ENCODE measurements around the gene NDUFAF8.

The NDUFAF8 gene

GRCh38 chr17:81253358-81254131, 14.4 kb downstream of the NDUFAF8 start:
- no peak for FAIRE-seq

- no peak for FAIRE-seq
These were observed 16.0 kb downstream of the NDUFAF8 start for GRCh38 chr17:81254955-81255717.

DNA sequence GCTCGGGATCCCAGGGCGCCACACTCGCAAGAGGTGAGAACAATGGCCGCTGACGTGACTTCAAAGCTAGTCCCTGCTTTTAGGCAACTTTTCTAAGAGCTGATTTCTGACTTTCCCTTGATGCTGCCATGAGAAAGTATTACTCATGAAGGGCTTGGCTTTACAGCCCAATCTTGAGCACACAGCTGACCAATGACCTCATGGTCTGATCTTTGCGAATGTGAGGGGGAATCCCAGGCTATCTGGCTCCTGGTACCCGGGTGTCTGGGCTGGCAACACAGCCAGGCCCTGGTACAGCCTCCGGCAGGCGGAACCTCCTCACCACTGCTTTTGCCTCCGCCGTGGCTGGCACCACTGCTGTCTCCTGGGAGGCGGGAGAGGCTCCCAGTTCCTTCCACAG, 17.5 kb downstream of the NDUFAF8 start:
- FAIRE-seq, result no peak

DNA sequence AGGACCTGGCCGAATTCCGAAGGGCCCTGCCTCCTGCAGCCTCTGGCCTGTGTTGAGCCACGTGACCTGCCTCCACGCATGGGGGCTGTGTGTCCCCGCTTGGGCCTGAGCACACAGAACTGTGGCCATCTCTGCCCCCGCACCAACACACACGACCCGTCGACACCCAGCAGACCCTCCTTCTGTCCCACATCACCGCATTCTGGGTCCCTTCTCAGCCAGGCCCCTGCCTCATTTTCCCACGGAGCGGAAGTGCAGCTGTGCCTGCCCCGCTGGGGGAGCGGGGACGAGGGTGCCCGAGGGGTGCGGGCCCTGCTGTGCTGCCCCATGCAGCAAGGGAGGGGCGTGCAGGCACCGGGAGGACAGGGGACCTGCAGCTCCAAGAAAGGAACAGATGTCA, 18.4 kb downstream of the NDUFAF8 start:
- no peak for FAIRE-seq

DNA sequence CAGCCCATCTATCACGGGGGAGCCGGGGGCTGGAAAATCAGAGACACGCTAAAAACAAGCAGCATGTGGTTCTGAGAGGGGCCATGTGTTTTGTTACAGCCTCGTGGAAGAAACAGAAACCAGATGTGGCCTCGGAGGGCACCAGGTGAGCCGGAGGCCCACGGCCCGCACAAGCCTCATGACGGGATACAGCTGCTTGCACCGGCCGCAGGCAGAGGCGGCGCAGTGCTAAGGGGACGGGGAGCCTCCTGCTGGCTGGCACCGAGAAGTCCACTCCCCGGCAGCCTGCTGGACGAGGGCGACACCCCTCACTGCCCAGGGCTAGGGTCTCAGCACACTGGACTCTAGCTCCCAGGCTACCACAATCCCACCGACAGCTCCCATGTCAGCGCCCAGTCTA, 19.2 kb downstream of the NDUFAF8 start:
- no peak for FAIRE-seq

- FAIRE-seq, result no peak
These were observed 20.0 kb downstream of the NDUFAF8 start for GRCh38 chr17:81259058-81259605.

GRCh38 chr17:81260171-81260570, 21.1 kb downstream of the NDUFAF8 start:
- FAIRE-seq, result no peak

DNA sequence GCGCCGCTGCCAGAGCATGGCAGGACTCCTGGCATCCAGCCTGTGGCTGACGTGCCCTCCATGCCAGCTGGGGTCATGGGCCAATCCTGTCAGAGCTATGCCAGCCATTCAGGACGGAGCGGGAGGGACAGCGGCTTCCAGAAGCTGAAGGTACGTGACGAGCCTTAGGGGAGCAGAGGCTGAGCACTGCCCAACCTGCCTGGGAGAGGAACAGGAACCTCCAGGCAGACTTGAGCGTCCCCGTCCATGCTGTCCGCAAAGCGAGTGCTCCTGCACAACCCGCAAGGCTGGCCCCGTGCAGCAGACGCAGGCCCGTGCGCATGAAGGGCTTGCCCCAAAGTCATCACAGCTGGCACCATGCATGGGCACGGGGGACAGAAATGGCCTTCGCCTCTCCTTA, 21.5 kb downstream of the NDUFAF8 start:
- FAIRE-seq, result no peak

DNA sequence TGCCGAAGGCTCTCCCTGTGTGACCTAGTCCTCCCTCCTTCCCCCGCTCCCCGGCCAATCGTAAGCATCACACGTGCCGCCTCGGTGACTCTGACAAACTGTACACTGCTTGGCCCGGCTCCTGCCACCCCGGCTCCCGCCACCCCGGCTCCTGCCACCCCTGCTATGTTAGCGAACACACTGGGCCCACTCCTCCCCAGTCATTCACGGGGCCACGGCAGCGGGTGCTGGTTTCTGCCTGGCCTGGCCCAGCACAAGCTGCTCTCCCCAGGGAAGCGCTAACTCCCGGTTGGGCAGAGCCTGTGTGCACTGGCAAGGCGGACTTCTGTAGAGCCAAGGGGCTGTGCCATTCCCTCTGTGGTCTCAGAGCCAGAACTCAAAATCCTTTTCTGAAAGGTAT, 22.0 kb downstream of the NDUFAF8 start:
- no peak for FAIRE-seq

DNA sequence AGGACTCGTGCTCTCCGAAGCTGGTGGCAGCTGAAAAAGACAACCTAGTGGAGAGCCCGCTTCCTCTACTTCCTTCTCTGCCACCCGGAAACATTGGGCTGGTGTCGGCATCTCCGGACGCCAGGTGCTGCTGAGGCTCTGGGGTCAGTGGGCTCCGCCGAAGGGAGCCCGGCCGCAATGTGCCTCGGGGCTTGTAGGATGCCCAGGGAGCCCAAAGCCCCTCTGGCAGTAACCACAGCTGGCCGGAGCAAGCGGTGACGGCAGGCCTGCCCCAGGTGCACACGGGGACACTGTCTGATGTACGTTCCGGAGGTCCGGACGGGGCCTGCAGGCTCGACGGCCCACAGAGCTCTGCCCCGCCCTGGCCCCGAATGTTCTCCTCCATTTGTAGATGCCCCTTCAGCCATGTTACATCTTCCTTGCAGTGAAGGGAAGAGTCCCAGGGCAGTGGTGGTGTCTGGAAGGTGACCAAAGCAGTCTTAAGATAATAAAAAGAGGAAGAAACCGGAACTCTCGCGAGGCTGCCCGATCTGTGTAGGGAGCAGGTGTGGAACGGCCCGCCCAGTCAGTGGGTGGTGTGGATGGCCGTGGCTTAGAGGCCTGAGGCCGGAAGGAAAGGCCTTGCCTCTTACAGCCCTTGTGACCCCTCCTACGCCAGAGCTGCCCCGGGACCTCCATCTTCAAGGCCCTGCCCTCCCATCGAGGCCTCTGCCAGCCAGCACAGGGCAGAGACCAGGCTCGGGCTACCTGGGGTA, 22.6 kb downstream of the NDUFAF8 start:
- no peak for FAIRE-seq

DNA sequence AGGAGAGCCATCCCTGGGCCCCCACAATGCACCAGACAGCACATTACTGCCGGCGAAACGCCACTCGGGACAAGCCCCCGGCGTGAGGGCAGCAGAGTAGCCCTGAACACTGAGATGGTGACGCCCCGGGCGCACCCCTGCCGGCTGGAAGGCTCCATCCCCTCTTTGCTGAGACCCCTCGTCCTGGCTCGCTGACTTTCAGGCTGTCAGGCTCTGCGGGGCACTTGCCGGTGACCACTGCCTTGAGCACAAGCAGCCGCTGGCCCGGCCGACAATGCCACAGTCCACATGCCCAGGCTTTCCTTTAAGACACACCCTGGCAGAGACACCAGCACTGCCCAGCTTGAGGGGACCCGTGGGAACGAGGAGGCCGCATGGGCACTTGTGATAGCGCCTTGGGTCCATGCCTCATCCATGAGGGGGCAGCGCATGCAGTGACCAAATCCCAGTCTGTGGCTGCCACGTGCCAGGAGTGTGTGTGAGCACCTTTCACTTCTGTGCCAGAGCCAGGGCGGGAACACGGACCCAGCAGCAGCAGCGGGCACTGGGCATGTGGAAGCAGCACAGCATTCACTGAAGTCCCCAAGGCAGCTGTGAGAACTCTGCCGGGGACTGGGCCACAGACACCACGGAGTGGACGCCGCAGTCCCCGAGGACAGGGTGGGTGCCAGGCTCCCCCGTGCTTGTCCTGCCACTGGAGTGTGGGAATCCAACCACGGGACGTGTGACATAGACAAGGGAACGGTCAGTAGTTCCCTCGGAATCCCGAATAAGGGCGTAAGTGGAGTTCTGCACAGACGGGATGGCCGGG, 24.5 kb downstream of the NDUFAF8 start:
- no peak for FAIRE-seq

DNA sequence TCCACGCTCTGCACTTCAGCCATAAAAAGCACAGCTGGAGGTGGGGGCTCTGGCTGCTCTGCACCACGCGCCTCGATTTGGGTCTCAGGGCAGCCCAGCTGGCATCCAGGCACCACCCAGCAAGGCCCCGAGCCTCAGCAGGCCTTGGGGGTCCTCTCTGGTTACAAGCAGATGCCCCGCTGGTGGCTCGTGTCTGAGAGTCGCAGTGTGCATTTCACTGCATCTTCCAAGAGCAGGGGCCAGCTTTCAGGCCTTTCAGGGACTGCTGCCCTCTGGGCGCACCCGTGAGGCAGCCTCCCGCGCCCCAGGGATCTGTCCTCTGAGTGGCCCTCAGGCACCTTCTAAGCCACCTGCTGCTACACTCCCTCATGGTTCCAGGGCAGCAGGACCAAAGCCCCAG, 25.5 kb downstream of the NDUFAF8 start:
- no peak for FAIRE-seq

- no peak for FAIRE-seq
These were observed 26.5 kb downstream of the NDUFAF8 start for GRCh38 chr17:81265576-81265975.

GRCh38 chr17:81267390-81268067, 28.4 kb downstream of the NDUFAF8 start:
- no peak for FAIRE-seq

DNA sequence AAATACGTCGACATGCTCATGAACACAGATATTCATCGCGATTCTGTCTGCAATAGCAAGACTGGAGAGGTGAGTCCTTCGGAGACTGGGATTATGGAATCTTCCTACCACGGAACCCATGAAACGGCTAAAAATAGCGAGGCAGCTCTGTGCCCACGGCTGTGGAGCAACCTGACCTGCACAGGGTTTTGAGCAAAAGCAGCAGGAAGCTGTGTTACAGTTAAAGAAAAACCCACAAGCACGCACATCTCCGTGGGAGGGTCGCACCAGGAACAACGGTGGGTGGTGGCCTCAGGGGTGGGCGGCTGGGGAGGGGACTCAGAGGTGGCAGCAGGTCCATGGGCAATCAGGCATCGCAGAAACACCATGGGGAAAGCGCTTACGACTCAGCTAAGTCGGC, 31.2 kb downstream of the NDUFAF8 start:
- no peak for FAIRE-seq

DNA sequence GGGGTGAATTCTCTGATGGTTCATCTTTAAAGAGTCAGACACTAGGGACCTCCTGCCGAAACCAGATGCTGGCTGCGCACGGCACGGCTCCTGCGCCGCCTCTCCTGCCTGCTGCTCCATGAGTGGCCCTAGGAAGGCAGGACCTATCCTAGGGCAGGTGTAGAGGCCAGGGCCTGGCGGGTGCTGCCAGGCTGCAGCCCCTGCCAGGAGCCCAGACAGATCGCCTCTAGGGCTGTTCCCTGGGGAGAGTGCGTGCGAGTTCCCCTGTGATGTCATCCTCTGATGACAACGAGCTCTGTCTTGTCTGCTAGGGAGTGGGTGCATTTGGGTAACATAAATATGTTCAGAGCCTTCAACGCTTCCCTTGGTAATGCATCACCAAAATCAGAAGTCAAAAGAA, 32.1 kb downstream of the NDUFAF8 start:
- no peak for FAIRE-seq

- FAIRE-seq, result no peak
These were observed 33.5 kb downstream of the NDUFAF8 start for GRCh38 chr17:81272616-81273015.

GRCh38 chr17:81273698-81274470, 34.8 kb downstream of the NDUFAF8 start:
- no peak for FAIRE-seq

DNA sequence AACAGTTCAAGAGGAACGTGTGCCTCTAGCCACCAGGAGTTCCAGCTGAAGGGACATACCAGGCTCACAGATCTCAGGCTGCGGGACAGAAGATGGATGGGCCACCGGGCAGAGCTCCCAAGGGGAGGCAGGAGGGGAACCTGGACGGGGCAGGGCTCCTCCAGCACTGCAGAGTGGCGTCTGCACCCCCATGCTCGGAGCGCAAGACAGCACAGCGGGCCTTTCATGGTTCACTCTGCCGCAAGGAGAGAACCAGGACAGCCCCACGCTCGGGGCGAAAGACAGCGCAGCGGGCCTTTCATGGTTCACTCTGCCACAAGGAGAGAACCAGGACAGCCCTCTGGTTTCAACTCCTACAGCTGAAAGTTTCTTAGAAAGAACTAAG, 35.3 kb downstream of the NDUFAF8 start:
- no peak for FAIRE-seq

DNA sequence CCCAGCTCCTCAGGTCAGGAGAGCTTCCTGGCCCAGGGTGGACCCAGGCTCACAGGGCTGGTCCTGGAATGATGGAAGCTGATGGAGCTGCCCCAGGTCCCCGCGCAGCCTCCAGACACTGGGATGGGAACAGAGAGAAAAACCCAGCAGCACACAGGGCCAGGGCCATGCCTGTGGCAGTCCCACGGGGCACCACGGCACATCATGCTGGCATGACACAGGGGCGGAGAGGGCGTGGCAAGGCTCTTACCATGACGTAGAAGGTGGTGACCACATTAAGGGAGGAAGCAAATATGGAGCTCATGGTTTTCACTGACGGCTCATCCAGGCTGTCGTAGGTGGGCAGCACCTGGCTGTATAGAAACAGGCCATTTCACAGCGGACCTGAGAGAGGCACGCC, 37.7 kb downstream of the NDUFAF8 start:
- no peak for FAIRE-seq

GRCh38 chr17:81277421-81277820, 38.3 kb downstream of the NDUFAF8 start:
- no peak for FAIRE-seq
